NT2/D1 (cell line): ENCODE measurements around the gene UNC5B.
A peak's percentile ranks its signal among the peaks of the same experiment; 100 is the strongest.

Experiments used
- DNase-seq: peaks from one replicate; pipeline ENCODE4 v3.0.0-alpha.2; 2011; ENCODE audit warnings: low read depth, low spot score
- H3K27me3 ChIP-seq: 2 replicates; pipeline ENCODE4 v1.6.0; 2011; ENCODE audit warnings: mild to moderate bottlenecking; ENCODE audit not compliant: insufficient read length, insufficient read depth
- H3K36me3 ChIP-seq: 2 replicates; pipeline ENCODE4 v1.6.1; 2011; ENCODE audit warnings: mild to moderate bottlenecking, low read length, mixed read lengths; ENCODE audit not compliant: insufficient read depth, insufficient read length
- H3K4me1 ChIP-seq: 2 replicates; pipeline ENCODE4 v1.5.1; 2011; ENCODE audit not compliant: insufficient read depth, insufficient read length
- H3K4me3 ChIP-seq: 2 replicates; pipeline ENCODE4 v1.5.1; 2011; ENCODE audit warnings: low read depth; ENCODE audit not compliant: insufficient read length
- H3K9ac ChIP-seq: 2 replicates; pipeline ENCODE4 v1.6.0; 2011; ENCODE audit warnings: low read depth; ENCODE audit not compliant: insufficient read length
- H3K9me3 ChIP-seq: 2 replicates; pipeline ENCODE4 v1.5.1; 2011; ENCODE audit warnings: mild to moderate bottlenecking, low read length; ENCODE audit not compliant: insufficient read depth
- SUZ12 ChIP-seq: IDR thresholded peaks from 2 replicates; pipeline ENCODE4 v1.6.1; 2011; ENCODE audit not compliant: insufficient read length, insufficient read depth; ENCODE audit errors: extremely low read depth
- YY1 ChIP-seq: IDR thresholded peaks from 2 replicates; pipeline ENCODE4 v1.6.1; 2011; ENCODE audit not compliant: insufficient read length, insufficient read depth
- ZNF274 ChIP-seq: IDR thresholded peaks from 2 replicates; pipeline ENCODE4 v1.6.1; 2011; ENCODE audit warnings: mild to moderate bottlenecking, low read depth, low read length

The UNC5B gene

GRCh38 chr10:71244431-71245419 lies 32.4 kb downstream of the UNC5B start:
- H3K4me1 ChIP-seq: peaks cover 17% of the 10 kb centered on the region
- no peak overlapping the region for H3K9ac ChIP-seq
- no peak overlapping the region for H3K4me3 ChIP-seq
- no peaks in the 10 kb centered on the region for H3K9me3 ChIP-seq
- no peak for DNase-seq
- TF ChIP-seq SUZ12 (no peak), ZNF274 (no peak), YY1 (no peak)
- H3K36me3 ChIP-seq: peaks cover 5% of the 10 kb centered on the region
- no peaks in the 10 kb centered on the region for H3K27me3 ChIP-seq

GRCh38 chr10:71245420-71246325 lies 33.3 kb downstream of the UNC5B start:
- no peak overlapping the region for H3K4me3 ChIP-seq
- H3K36me3 ChIP-seq: peaks cover 5% of the 10 kb centered on the region
- H3K4me1 ChIP-seq: peaks cover 14% of the 10 kb centered on the region
- no peak for DNase-seq
- TF ChIP-seq ZNF274 (no peak), SUZ12 (no peak), YY1 (no peak)
- no peaks in the 10 kb centered on the region for H3K27me3 ChIP-seq
- H3K9me3 ChIP-seq: no peaks in the 10 kb centered on the region
- H3K9ac ChIP-seq: peak overlapping the region; percentile 10

GRCh38 chr10:71246591-71247413 lies 34.4 kb downstream of the UNC5B start:
- no peak overlapping the region for H3K4me3 ChIP-seq
- H3K9ac ChIP-seq: no peak overlapping the region
- H3K27me3 ChIP-seq: no peaks in the 10 kb centered on the region
- TF ChIP-seq YY1 (no peak), SUZ12 (no peak), ZNF274 (no peak)
- no peaks in the 10 kb centered on the region for H3K9me3 ChIP-seq
- peaks cover 5% of the 10 kb centered on the region for H3K36me3 ChIP-seq
- peaks cover 16% of the 10 kb centered on the region for H3K4me1 ChIP-seq
- no peak for DNase-seq

- TF ChIP-seq ZNF274 (no peak), YY1 (no peak), SUZ12 (no peak)
- H3K9ac ChIP-seq: no peak overlapping the region
- no peaks in the 10 kb centered on the region for H3K27me3 ChIP-seq
- no peaks in the 10 kb centered on the region for H3K9me3 ChIP-seq
- no peak for DNase-seq
- H3K4me3 ChIP-seq: no peak overlapping the region
- H3K36me3 ChIP-seq: peaks cover 5% of the 10 kb centered on the region
- H3K4me1 ChIP-seq: peaks cover 10% of the 10 kb centered on the region
Measured at GRCh38 chr10:71247414-71247705, 35.0 kb downstream of the UNC5B start.

- Histone ChIP-seq H3K9ac (no peak overlapping the region), H3K4me1 (peaks cover 7% of the 10 kb centered on the region)
- TF ChIP-seq ZNF274: no peak
- no peak for TF ChIP-seq YY1
- TF ChIP-seq SUZ12: no peak
Measured at GRCh38 chr10:71247804-71248203, 35.4 kb downstream of the UNC5B start.

GRCh38 chr10:71248210-71248609 lies 35.8 kb downstream of the UNC5B start:
- Histone ChIP-seq H3K36me3 (peaks cover 5% of the 10 kb centered on the region), H3K4me3 (no peak overlapping the region)
- no peak for DNase-seq

More at GRCh38 chr10:71247804-71248203, 35.4 kb downstream of the UNC5B start:
- no peak for DNase-seq
- peaks cover 5% of the 10 kb centered on the region for H3K36me3 ChIP-seq
- no peaks in the 10 kb centered on the region for H3K9me3 ChIP-seq
- H3K27me3 ChIP-seq: no peaks in the 10 kb centered on the region
- no peak overlapping the region for H3K4me3 ChIP-seq

More at GRCh38 chr10:71248210-71248609, 35.8 kb downstream of the UNC5B start:
- no peak overlapping the region for H3K9ac ChIP-seq
- peaks cover 7% of the 10 kb centered on the region for H3K4me1 ChIP-seq
- no peaks in the 10 kb centered on the region for H3K9me3 ChIP-seq
- TF ChIP-seq YY1 (no peak), SUZ12 (no peak), ZNF274 (no peak)
- H3K27me3 ChIP-seq: no peaks in the 10 kb centered on the region
